Endodermal cell (in vitro differentiated cells): Measurements from ENCODE around the gene NOTO. TPM values are rescaled to one million over a fixed set of nuclear protein-coding genes. Genes with fewer than 3 reads are reported as not detected.
A peak's percentile ranks its signal among the peaks of the same experiment; 100 is the strongest.
"Not testable (repeated sequence)": the region's sequence is repeated elsewhere in the genome, so short reads cannot be mapped to it uniquely, and the experiment has no call there.

ENCODE experiments used
- DNase-seq: peaks from one replicate; pipeline ENCODE4 v3.0.0-alpha.2; 2017
- H3K27ac ChIP-seq: 2 replicates; pipeline ENCODE4 v1.5.1; 2013; ENCODE audit warnings: mild to moderate bottlenecking, low read depth, low read length, moderate library complexity
- H3K27me3 ChIP-seq: 2 replicates; pipeline ENCODE4 v1.6.1; 2013; ENCODE audit warnings: mild to moderate bottlenecking, low read length, moderate library complexity; ENCODE audit not compliant: insufficient read depth, control insufficient read depth, poor library complexity, severe bottlenecking
- H3K36me3 ChIP-seq: 2 replicates; pipeline ENCODE4 v1.7.0; 2013; ENCODE audit warnings: mild to moderate bottlenecking, low read length, moderate library complexity; ENCODE audit not compliant: control insufficient read depth, insufficient read depth
- H3K4me1 ChIP-seq: one replicate; pipeline ENCODE4 v1.7.0; 2013; ENCODE audit warnings: low read length; ENCODE audit not compliant: control insufficient read depth, insufficient read depth
- H3K4me3 ChIP-seq: 2 replicates; pipeline ENCODE4 v1.5.1; 2013; ENCODE audit warnings: mild to moderate bottlenecking, low read length, moderate library complexity
- H3K9ac ChIP-seq: 2 replicates; pipeline ENCODE4 v1.6.1; 2013; ENCODE audit warnings: mild to moderate bottlenecking, low read length, moderate library complexity; ENCODE audit not compliant: poor library complexity, severe bottlenecking; ENCODE audit errors: extremely low read depth
- H3K9me3 ChIP-seq: 2 replicates; pipeline ENCODE4 v1.6.1; 2013; ENCODE audit warnings: mild to moderate bottlenecking, low read length, moderate library complexity; ENCODE audit not compliant: control insufficient read depth
- H3K27ac Mint-ChIP-seq: 2 replicates; pipeline ENCODE4 v1.8.0; 2020; ENCODE audit warnings: mixed read lengths
- H3K27me3 Mint-ChIP-seq: 2 replicates; pipeline ENCODE4 v1.8.0; 2021; ENCODE audit warnings: mild to moderate bottlenecking, mixed read lengths; ENCODE audit not compliant: insufficient read depth
- H3K36me3 Mint-ChIP-seq: 2 replicates; pipeline ENCODE4 v1.8.0; 2020; ENCODE audit warnings: low read depth, mixed read lengths
- H3K4me1 Mint-ChIP-seq: 2 replicates; pipeline ENCODE4 v1.8.0; 2020; ENCODE audit warnings: mixed read lengths
- H3K4me3 Mint-ChIP-seq: 2 replicates; pipeline ENCODE4 v1.8.0; 2020; ENCODE audit warnings: mild to moderate bottlenecking, moderate library complexity, mixed read lengths
- H3K9me3 Mint-ChIP-seq: 2 replicates; pipeline ENCODE4 v1.8.0; 2020; ENCODE audit warnings: mild to moderate bottlenecking, mixed read lengths
- CTCF ChIP-seq: fragments of 200-600 bp; sonication (generic); conservative IDR thresholded peaks from 2 replicates; pipeline ENCODE4 v1.5.0; 2021; ENCODE audit warnings: antibody characterized with exemption, mild to moderate bottlenecking
- WGBS, 2 experiments: methylation state at CpG; one replicate each; pipeline versions ENCODE4 v1.1.5 to v1.1.7; 2013; ENCODE audit warnings: missing lambda C conversion rate in 2 of 2, mixed read lengths in 1 of 2; ENCODE audit not compliant: insufficient coverage in 1 of 2, insufficient read length in 1 of 2; 5-methylcytosine and 5-hydroxymethylcytosine counted together
- total RNA-seq, 2 donors: library from RNA; stranded (reverse); fragmentation: NEBNext Ultra II Directional in 1 of 2; extraction: Animal tissue kit (Norgen Biotek cat#: 25700) in 1 of 2; gene quantifications; 2 replicates in 1 of 2; 3 replicates in 1 of 2; pipeline ENCODE4 v1.2.1, GENCODE V29; 2021

NOTO gene
- total RNA-seq, 2 donors from 2014 or later, result not detected

GRCh38 chr2:73163483-73164367 is 38.6 kb upstream of the NOTO start:
- H3K36me3 Mint-ChIP-seq, result no peaks in the 10 kb centered on the region
- 69 to 74% methylated on average over 5 to 10 of the region's 10 CpGs for WGBS, 2 experiments
- peak; percentile 90 for TF ChIP-seq CTCF
- Histone ChIP-seq H3K27ac (no peak overlapping the region), H3K27me3 (no peaks in the 10 kb centered on the region), H3K9me3 (no peaks in the 10 kb centered on the region), H3K4me1 (no peaks in the 10 kb centered on the region), H3K9ac (no peak overlapping the region), H3K4me3 (no peak overlapping the region), H3K36me3 (no peaks in the 10 kb centered on the region)
- H3K27ac Mint-ChIP-seq, result no peak overlapping the region
- H3K9me3 Mint-ChIP-seq, result no peaks in the 10 kb centered on the region
- peaks cover 6% of the 10 kb centered on the region for H3K27me3 Mint-ChIP-seq
- no peak overlapping the region for H3K4me3 Mint-ChIP-seq
- H3K4me1 Mint-ChIP-seq, result no peaks in the 10 kb centered on the region
- peak; percentile 95 for DNase-seq

- H3K9me3 Mint-ChIP-seq, H3K4me1 Mint-ChIP-seq, H3K4me3 ChIP-seq, H3K27ac ChIP-seq, H3K36me3 Mint-ChIP-seq, H3K27ac Mint-ChIP-seq, H3K36me3 ChIP-seq, H3K4me1 ChIP-seq, H3K9me3 ChIP-seq, H3K9ac ChIP-seq, H3K27me3 ChIP-seq, H3K4me3 Mint-ChIP-seq, H3K27me3 Mint-ChIP-seq, DNase-seq: not testable (repeated sequence)
- 83% methylated on average over 8 of the region's 11 CpGs; no CpG with 5 or more reads in 1 of the 2 experiments for WGBS, 2 experiments
Measured at GRCh38 chr2:73165978-73166377, 36.4 kb upstream of the NOTO start.

- H3K9me3 ChIP-seq, H3K27ac Mint-ChIP-seq, H3K4me3 Mint-ChIP-seq, H3K4me1 Mint-ChIP-seq, H3K36me3 Mint-ChIP-seq, H3K27ac ChIP-seq, H3K36me3 ChIP-seq, H3K27me3 ChIP-seq, H3K4me1 ChIP-seq, H3K4me3 ChIP-seq, DNase-seq, H3K9me3 Mint-ChIP-seq, H3K27me3 Mint-ChIP-seq, H3K9ac ChIP-seq: not testable (repeated sequence)
- WGBS, 2 experiments, result 97 to 100% methylated on average over 1 to 3 of the region's 8 CpGs
Measured at GRCh38 chr2:73166813-73167212, 35.6 kb upstream of the NOTO start.

GRCh38 chr2:73168348-73168747 is 34.0 kb upstream of the NOTO start:
- not testable (repeated sequence) for H3K9me3 Mint-ChIP-seq, H3K4me3 Mint-ChIP-seq, H3K9me3 ChIP-seq, H3K36me3 Mint-ChIP-seq, H3K27me3 ChIP-seq, H3K27ac ChIP-seq, H3K36me3 ChIP-seq, H3K27ac Mint-ChIP-seq, H3K4me3 ChIP-seq, H3K9ac ChIP-seq, H3K4me1 ChIP-seq, DNase-seq, H3K4me1 Mint-ChIP-seq
- H3K27me3 Mint-ChIP-seq, result peaks cover 16% of the 10 kb centered on the region

GRCh38 chr2:73170341-73170740 is 32.0 kb upstream of the NOTO start:
- not testable (repeated sequence) for H3K9me3 Mint-ChIP-seq, H3K36me3 Mint-ChIP-seq

More at GRCh38 chr2:73170341-73170740, 32.0 kb upstream of the NOTO start:
- not testable (repeated sequence) for H3K4me3 Mint-ChIP-seq, H3K27ac ChIP-seq, H3K4me1 Mint-ChIP-seq, DNase-seq, H3K9ac ChIP-seq, H3K27ac Mint-ChIP-seq, H3K9me3 ChIP-seq, H3K4me3 ChIP-seq, H3K36me3 ChIP-seq, H3K4me1 ChIP-seq
- WGBS, 2 experiments, result 70% methylated on average over 4 of the region's 7 CpGs; no CpG with 5 or more reads in 1 of the 2 experiments
- H3K27me3 Mint-ChIP-seq, result peaks cover 36% of the 10 kb centered on the region
- peaks cover 14% of the 10 kb centered on the region for H3K27me3 ChIP-seq
